ENCODE data around the gene IL17D.
A peak's percentile ranks its signal among the peaks of the same experiment; 100 is the strongest.

Gene IL17D

DNA sequence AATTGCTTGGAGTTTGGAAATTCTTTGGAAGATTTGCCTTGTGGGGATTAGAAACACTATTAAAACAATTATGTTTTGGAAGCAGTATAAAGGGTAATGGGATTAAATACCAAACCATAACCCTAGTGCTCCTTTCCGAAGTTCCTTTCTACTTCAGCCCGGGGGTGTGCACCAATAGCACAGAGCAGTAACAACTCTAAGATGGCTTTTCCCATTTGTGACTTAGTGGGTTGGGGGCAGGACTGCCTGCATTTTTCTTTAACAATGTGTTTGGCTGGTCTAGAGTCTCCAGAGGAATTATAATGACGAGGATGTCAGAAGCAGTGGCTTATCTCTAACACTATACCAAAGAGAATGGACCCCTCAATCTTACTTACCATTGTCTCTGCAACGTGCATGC, 11.9 kb upstream of the IL17D start:
- TF ChIP-seq, protein P1, sequence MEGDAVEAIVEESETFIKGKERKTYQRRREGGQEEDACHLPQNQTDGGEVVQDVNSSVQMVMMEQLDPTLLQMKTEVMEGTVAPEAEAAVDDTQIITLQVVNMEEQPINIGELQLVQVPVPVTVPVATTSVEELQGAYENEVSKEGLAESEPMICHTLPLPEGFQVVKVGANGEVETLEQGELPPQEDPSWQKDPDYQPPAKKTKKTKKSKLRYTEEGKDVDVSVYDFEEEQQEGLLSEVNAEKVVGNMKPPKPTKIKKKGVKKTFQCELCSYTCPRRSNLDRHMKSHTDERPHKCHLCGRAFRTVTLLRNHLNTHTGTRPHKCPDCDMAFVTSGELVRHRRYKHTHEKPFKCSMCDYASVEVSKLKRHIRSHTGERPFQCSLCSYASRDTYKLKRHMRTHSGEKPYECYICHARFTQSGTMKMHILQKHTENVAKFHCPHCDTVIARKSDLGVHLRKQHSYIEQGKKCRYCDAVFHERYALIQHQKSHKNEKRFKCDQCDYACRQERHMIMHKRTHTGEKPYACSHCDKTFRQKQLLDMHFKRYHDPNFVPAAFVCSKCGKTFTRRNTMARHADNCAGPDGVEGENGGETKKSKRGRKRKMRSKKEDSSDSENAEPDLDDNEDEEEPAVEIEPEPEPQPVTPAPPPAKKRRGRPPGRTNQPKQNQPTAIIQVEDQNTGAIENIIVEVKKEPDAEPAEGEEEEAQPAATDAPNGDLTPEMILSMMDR (IDR thresholded peaks at IDR 0.05; ENCODE audit: low read depth, low read length) = no peak
- H3K4me3 ChIP-seq (ENCODE audit: low read depth, low read length) = no peak overlapping the region

DNA sequence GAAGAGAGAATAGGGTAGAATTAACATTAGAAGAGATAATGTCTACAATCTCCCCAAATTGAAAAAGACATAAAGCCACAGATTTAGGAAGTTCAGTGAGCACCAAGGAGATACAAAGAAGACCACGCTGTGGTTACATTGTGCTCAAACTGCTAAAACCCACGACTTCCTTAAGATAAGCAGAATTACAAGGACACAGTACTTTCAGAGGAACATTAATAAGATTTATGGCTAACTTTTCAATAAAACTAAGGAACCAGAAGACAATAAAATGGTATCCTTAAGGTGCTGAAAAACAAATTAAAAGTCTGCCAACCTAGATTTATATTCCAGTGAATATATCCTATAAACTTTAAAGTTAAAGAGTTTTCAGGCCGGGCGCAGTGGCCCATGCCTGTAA, 7.4 kb upstream of the IL17D start:
- no peak overlapping the region for H3K4me3 ChIP-seq (ENCODE audit: low read depth, low read length)

DNA sequence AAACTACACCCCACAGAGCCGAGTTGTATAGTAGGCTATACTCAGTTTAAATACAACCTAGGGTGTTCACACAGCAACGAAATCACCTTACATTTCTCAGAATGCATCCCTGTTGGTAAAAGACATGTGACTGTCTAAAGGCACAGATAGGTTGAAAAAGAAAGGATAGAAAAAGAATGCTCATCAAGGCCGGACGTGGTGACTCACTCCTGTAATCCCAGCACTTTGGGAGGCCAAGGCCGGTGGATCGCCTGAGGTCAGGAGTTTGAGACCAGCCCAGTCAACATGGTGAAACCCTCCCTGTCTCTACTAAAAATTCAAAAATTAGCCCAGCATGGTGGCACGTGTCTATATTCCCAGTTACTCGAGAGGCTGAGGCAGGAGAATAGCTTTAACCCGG, 3.8 kb upstream of the IL17D start:
- TF ChIP-seq, protein P1 (IDR thresholded peaks at IDR 0.05; ENCODE audit: low read depth, low read length) = no peak

More for the DNA sequence above, 7.4 kb upstream of the IL17D start:
- TF ChIP-seq, protein P1 (IDR thresholded peaks at IDR 0.05; ENCODE audit: low read depth, low read length) = no peak

DNA sequence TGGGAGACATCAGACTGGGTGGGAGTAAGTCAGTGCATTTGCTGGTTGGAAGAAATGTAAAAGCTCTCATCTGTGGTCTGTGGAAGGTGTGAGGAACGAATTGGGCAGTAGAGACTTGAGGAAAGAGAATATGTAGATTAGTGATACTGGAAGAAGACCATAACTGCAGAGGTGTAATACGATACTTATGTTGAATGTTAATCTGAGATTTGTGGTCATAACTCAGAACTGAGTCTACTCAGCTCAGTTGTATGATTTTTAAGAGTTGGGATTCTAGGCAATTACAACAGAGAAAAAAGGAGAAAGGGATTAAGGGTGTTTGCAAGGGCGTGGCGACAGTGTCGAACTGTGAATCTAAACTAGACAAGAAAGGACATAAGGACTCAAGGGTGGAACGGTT, 3.2 kb upstream of the IL17D start:
- TF ChIP-seq, protein P1 (IDR thresholded peaks at IDR 0.05; ENCODE audit: low read depth, low read length) = no peak
- no peak overlapping the region for H3K4me3 ChIP-seq (ENCODE audit: low read depth, low read length)

More for the DNA sequence above, 3.8 kb upstream of the IL17D start:
- H3K4me3 ChIP-seq (ENCODE audit: low read depth, low read length) = no peak overlapping the region

DNA sequence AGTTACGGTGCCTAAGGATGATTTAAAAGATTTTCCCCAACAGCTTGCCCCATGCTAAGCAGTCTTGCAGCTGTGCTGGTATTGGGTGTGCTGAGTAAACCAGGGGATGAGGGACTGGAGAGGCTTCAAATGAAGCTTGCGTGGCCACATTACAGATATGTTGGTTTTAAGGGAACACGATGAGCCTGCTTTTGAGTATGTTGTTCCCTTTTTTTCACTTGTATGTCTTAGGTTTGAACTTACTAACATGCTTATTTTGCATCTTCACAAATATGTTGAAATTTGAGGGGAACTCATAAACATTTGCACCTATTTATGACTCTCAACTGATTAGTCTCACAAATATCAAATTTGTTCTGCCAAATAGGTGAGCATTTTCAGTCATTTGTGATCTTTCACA, 2.0 kb upstream of the IL17D start:
- no peak overlapping the region for H3K4me3 ChIP-seq (ENCODE audit: low read depth, low read length)
- TF ChIP-seq, protein P1 (IDR thresholded peaks at IDR 0.05; ENCODE audit: low read depth, low read length) = no peak

DNA sequence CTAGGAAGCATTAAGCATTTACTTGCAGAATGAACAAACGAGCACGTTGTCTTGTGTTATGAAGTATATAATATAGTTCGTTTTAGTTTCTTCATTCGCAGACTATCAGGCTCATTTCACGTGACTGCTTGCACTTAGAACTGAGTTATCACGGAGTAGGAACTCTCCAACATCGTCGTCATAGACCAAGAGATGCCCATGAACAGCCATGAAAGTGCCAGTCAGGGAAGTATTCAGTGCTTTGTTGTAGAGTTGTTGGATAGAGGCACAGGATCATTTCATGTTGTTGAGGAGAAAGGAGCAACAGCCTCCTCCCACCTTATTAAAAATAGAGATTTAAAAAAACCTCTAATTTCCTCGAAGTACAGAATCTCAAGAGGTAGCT, 977 bp upstream of the IL17D start:
- peak overlapping the region; percentile 71 for H3K4me3 ChIP-seq (ENCODE audit: low read depth, low read length)
- TF ChIP-seq, protein P1 (IDR thresholded peaks at IDR 0.05; ENCODE audit: low read depth, low read length) = no peak

DNA sequence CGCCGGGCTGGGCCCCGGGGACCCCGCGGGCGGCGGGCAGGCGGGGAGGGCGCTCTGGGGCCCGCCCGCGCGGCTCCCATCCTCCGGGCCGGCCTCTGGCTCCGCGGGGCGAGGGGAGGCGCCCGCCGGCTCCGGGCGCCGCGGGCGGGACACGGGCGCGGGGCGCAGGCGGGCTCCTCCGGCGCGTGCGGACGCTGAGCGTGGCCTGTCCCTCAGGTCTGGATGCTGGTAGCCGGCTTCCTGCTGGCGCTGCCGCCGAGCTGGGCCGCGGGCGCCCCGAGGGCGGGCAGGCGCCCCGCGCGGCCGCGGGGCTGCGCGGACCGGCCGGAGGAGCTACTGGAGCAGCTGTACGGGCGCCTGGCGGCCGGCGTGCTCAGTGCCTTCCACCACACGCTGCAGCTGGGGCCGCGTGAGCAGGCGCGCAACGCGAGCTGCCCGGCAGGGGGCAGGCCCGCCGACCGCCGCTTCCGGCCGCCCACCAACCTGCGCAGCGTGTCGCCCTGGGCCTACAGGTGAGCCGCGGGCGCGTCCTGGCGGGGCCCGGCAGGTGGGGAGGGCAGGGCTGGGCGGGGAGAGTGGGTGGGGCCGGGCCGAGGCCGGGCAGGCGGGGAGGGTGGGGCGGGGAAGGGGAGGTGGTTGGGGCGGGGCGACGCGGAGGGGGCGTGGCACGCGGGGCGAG, 420 bp downstream of the IL17D start:
- TF ChIP-seq, protein P1 (IDR thresholded peaks at IDR 0.05; ENCODE audit: low read depth, low read length) = peak; percentile 49

More for the DNA sequence above, 420 bp downstream of the IL17D start:
- peak overlapping the region; percentile 44 for H3K4me3 ChIP-seq (ENCODE audit: low read depth, low read length)

Data from WI38 (cell line).